NCI-H146 (cell line): ENCODE measurements around the gene GCK.

Experiments used
- DNase-seq: peaks from one replicate; lab custom pipeline; 2025; lab: John Stamatoyannopoulos, UW

GCK gene

GRCh38 chr7:44116789-44117666 lies 72.2 kb downstream of the GCK start:
- DNase-seq: no peak

- DNase-seq: no peak
Observed at GRCh38 chr7:44116087-44116788, 73.0 kb downstream of the GCK start.

GRCh38 chr7:44114586-44115310 lies 74.5 kb downstream of the GCK start:
- no peak for DNase-seq

GRCh38 chr7:44113764-44114354 lies 75.4 kb downstream of the GCK start:
- no peak for DNase-seq

- DNase-seq: no peak
Observed at GRCh38 chr7:44112997-44113763, 76.1 kb downstream of the GCK start.

- DNase-seq: no peak
Observed at GRCh38 chr7:44112231-44112996, 76.8 kb downstream of the GCK start.

- DNase-seq: no peak
Observed at GRCh38 chr7:44111761-44112160, 77.5 kb downstream of the GCK start.

GRCh38 chr7:44110719-44111635 lies 78.3 kb downstream of the GCK start:
- no peak for DNase-seq

GRCh38 chr7:44109991-44110390 lies 79.2 kb downstream of the GCK start:
- no peak for DNase-seq

GRCh38 chr7:44108768-44109750 lies 80.2 kb downstream of the GCK start:
- DNase-seq: no peak

GRCh38 chr7:44107961-44108767 lies 81.1 kb downstream of the GCK start:
- DNase-seq: no peak

- DNase-seq: no peak
Observed at GRCh38 chr7:44107116-44107960, 81.9 kb downstream of the GCK start.

- DNase-seq: no peak
Observed at GRCh38 chr7:44106311-44107065, 82.8 kb downstream of the GCK start.

- no peak for DNase-seq
Observed at GRCh38 chr7:44105832-44106231, 83.4 kb downstream of the GCK start.

- no peak for DNase-seq
Observed at GRCh38 chr7:44104860-44105771, 84.1 kb downstream of the GCK start.
